Lower leg skin (tissue), 4 donors: Measurements from ENCODE around the gene CMTM6. TPM values are rescaled to one million over a fixed set of nuclear protein-coding genes. Genes with fewer than 3 reads are reported as not detected.

Source experiments
- DNase-seq, 2 donors: peaks; one replicate each; pipeline ENCODE4 v3.0.0-alpha.2; 2019; ENCODE audit warnings: low spot score in 2 of 2
- H3K4me3 ChIP-seq: fragments of 200-600 bp; sonication (generic); 2 replicates; pipeline ENCODE4 v1.5.1; 2017; ENCODE audit warnings: mild to moderate bottlenecking, low read depth; ENCODE audit not compliant: poor library complexity, severe bottlenecking
- CTCF ChIP-seq, 3 donors: fragments of 450-650 bp; IDR thresholded peaks; one replicate each; pipeline ENCODE4 v1.5.1; 2016; ENCODE audit warnings: antibody characterized with exemption in 3 of 3, mild to moderate bottlenecking in 3 of 3, moderate library complexity in 2 of 3
- POLR2A ChIP-seq, 2 donors: fragments of 450-650 bp; IDR thresholded peaks; one replicate each; pipeline ENCODE4 v1.6.1; 2016 to 2017; ENCODE audit warnings: antibody characterized with exemption in 2 of 2, mild to moderate bottlenecking in 1 of 2, moderate library complexity in 1 of 2
- WGBS, 2 donors: methylation state at CpG; one replicate each; pipeline ENCODE4 v1.1.5; 2018; 5-methylcytosine and 5-hydroxymethylcytosine counted together
- intact Hi-C: fragments of 100-400 bp; cut with DNase I; formaldehyde crosslinking; loops from one replicate; pipeline ENCODE4 v1.15.0; 2023; ENCODE audit warnings: low total_unique reads
- total RNA-seq, 4 donors: library from RNA; depleted of rRNA; stranded (reverse); fragments of >200 nt; gene quantifications; one replicate each; pipeline ENCODE4 v1.1.0, GENCODE V29; 2016

CMTM6 gene
- total RNA-seq, 4 donors from 2014 or later = 63.1 to 284 (median 118) TPM

DNA sequence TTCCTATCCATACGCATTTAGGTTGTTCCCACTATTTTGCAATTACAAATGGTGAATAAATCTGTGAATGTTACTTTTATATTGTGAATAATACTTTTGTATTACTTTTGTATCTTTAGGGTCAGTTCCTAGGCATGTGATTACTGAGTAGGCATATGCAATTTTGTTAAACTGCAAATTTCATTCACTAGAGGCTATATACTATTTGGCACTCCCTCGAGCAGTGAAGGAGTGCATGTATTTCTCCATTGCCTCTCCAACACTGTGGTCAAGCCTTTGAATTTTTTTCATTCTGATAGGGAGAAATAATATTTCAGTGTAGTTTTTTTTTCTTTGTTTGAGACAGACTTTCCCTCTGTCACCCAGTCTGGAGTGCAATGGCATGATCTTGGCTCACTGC is 8.4 kb upstream of the CMTM6 start:
- 84 to 85% methylated on average over 2 of the region's 2 CpGs for WGBS, 2 donors
- TF ChIP-seq CTCF (IDR thresholded peaks at IDR 0.05) (no peak), POLR2A (IDR thresholded peaks at IDR 0.05) (no peak)
- no peak for DNase-seq
- H3K4me3 ChIP-seq = no peak overlapping the region
- intact Hi-C loops = loop anchor here (5.0 kb wide), 1 partner anchor 151 kb away; no protein-coding TSS in a partner anchor

GRCh38 chr3:32510075-32510724 is 7.5 kb upstream of the CMTM6 start:
- WGBS, 2 donors = 29 to 34% methylated on average over 3 of the region's 3 CpGs
- H3K4me3 ChIP-seq = no peak overlapping the region
- peak; percentile 69 to 89 for DNase-seq
- intact Hi-C loops = loop anchor here (5.0 kb wide), 1 partner anchor 152 kb away; no protein-coding TSS in a partner anchor
- TF ChIP-seq POLR2A (IDR thresholded peaks at IDR 0.05) (no peak), CTCF (IDR thresholded peaks at IDR 0.05) (no peak)

DNA sequence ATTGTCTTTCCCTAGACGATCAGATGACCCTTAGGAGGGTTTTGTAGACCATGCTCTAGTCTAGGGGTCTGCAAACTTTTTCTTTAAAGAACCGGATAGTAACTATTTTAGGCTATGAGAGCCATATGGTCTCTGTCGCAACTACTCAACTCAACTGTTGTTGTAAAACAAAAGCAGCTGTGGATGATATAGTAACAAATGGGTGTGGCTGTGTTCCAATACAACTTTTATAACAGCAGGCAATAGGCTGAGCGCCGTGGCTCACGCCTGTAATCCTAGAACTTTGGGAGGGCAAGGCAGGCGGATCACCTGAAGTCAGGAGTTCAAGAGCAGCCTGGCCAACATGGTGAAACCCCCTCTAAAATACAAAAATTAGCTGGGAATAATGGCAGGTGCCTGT is 6.1 kb upstream of the CMTM6 start:
- intact Hi-C loops = no loop called here
- TF ChIP-seq CTCF (IDR thresholded peaks at IDR 0.05) (no peak), POLR2A (IDR thresholded peaks at IDR 0.05) (no peak)

DNA sequence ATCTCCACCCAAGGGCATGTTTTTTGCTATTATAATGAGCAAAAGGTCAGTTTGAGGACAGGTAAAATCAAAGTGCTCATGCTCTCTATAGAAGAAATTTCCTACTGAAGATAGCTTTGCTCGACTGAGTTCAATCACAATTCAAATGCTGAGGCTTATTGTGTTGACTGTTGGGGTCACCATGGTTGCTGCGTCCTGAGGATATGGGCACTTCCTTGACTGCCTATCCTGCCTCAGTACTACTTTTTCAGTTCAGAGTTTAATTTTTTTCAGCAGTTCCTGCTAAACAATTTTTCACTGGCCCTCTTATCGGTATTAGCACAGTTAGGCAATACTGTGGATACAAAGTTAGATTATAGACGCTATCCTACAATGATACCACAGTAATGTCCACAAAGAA is 3.8 kb upstream of the CMTM6 start:
- intact Hi-C loops = no loop called here
- TF ChIP-seq CTCF (IDR thresholded peaks at IDR 0.05) (no peak), POLR2A (IDR thresholded peaks at IDR 0.05) (no peak)
- DNase-seq = no peak
- 80 to 82% methylated on average over 4 of the region's 4 CpGs for WGBS, 2 donors
- H3K4me3 ChIP-seq = no peak overlapping the region

More for the DNA sequence above, 6.1 kb upstream of the CMTM6 start:
- no peak for DNase-seq
- 54% methylated on average over 7 of the region's 7 CpGs for WGBS, 2 donors
- H3K4me3 ChIP-seq = no peak overlapping the region

- intact Hi-C loops = no loop called here
These were observed 264 bp upstream of the CMTM6 start for GRCh38 chr3:32502946-32503286.

More at GRCh38 chr3:32502946-32503286, 264 bp upstream of the CMTM6 start:
- no peak for DNase-seq
- 1 to 2% methylated on average over 6 of the region's 6 CpGs for WGBS, 2 donors
- H3K4me3 ChIP-seq = no peak overlapping the region
- TF ChIP-seq CTCF (IDR thresholded peaks at IDR 0.05) (no peak), POLR2A (IDR thresholded peaks at IDR 0.05) (no peak)
